Esophagus squamous epithelium (tissue), 5 donors: Measurements from ENCODE around the gene MOB3A. TPM values are rescaled to one million over a fixed set of nuclear protein-coding genes. Genes with fewer than 3 reads are reported as not detected.
A peak's percentile ranks its signal among the peaks of the same experiment; 100 is the strongest.

Source experiments
- DNase-seq: peaks from one replicate; lab custom pipeline; 2025; lab: John Stamatoyannopoulos, UW
- H3K27ac ChIP-seq, 4 donors: fragments of 200-600 bp; sonication (generic); one replicate each; pipeline ENCODE4 v1.5.1; 2016 to 2019; ENCODE audit warnings: mild to moderate bottlenecking in 1 of 4
- H3K27me3 ChIP-seq, 4 donors: fragments of 200-600 bp; sonication (generic); 1 replicate in 3 of 4; 2 replicates in 1 of 4; pipeline versions ENCODE4 v1.5.1 to v1.6.0; 2017 to 2021; ENCODE audit warnings: antibody characterized with exemption in 1 of 4
- H3K36me3 ChIP-seq, 3 donors: fragments of 200-600 bp; sonication (generic); one replicate each; pipeline ENCODE4 v1.5.1; 2016 to 2019
- H3K4me1 ChIP-seq, 3 donors: fragments of 200-600 bp; sonication (generic); one replicate each; pipeline ENCODE4 v1.5.1; 2017 to 2019
- H3K4me3 ChIP-seq, 4 donors: fragments of 200-600 bp; sonication (generic); 1 replicate in 3 of 4; 2 replicates in 1 of 4; pipeline ENCODE4 v1.5.1; 2016 to 2019; ENCODE audit warnings: mild to moderate bottlenecking in 2 of 4, moderate library complexity in 1 of 4
- H3K9me3 ChIP-seq, 3 donors: fragments of 200-600 bp; sonication (generic); one replicate each; pipeline ENCODE4 v1.5.1; 2016 to 2019
- POLR2A ChIP-seq, 4 donors: fragments of 450-650 bp; IDR thresholded peaks; one replicate each; pipeline ENCODE4 v1.6.1; 2017; ENCODE audit warnings: antibody characterized with exemption in 4 of 4, mild to moderate bottlenecking in 4 of 4, moderate library complexity in 3 of 4
- WGBS, 2 donors: methylation state at CpG; one replicate each; pipeline ENCODE4 v1.1.5; 2018; 5-methylcytosine and 5-hydroxymethylcytosine counted together
- intact Hi-C: fragments of 100-400 bp; cut with DNase I; formaldehyde crosslinking; loops from one replicate; pipeline ENCODE4 v1.15.0; 2022
- total RNA-seq, 4 donors: library from RNA; depleted of rRNA; stranded (reverse); fragments of >200 nt; gene quantifications; one replicate each; pipeline ENCODE4 v1.1.0, GENCODE V29; 2016
- TF ChIP-seq, protein P1 (sequence below), 6 experiments: fragments of 450-650 bp in 4 of 6; fragments of 200-600 bp in 2 of 6; sonication (generic) in 2 of 6; IDR thresholded peaks; one replicate each; pipeline ENCODE4 v1.5.1; 2016 to 2019; ENCODE audit warnings: antibody characterized with exemption in 6 of 6, mild to moderate bottlenecking in 4 of 6, moderate library complexity in 4 of 6
- donor health status: DM: yes; HTN: yes; CAD: no.

MOB3A gene
- total RNA-seq, 4 donors from 2014 or later: 22.9 to 26.9 (median 23.6) TPM

GRCh38 chr19:2046046-2046907 lies 49.8 kb downstream of the MOB3A start:
- DNase-seq: no peak
- peaks cover 25 to 78% (median 40%) of the 10 kb centered on the region in 3 donors for H3K36me3 ChIP-seq

DNA sequence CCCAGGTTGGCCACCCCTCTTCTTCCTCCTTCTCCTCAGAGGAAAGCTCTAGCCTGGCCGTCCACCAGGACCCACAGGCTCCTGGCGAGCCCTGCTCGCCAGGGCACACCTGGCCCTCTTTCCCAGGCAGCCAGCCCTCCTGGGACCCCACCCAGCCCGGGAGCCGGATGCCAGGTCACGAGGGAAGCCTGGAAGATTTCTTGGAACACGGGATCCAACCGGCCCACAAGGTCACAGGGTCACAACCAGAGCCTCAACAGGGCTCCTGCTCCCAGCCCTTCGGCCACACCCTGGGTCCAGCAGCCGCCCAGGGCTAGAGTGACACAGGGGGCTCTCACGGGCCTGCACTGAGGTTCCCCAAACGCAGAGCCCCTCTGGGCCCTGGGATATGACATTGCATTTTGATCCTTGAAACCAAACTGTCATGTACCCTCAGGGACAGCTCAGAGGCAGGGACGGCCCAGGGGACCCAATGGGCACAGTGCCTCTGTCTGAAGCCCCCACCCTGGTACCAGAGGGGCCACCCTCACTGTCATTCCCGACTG lies 50.6 kb downstream of the MOB3A start:
- Histone ChIP-seq H3K4me3 (peak overlapping the region in 3 of 4 donors; percentile 16 to 99 (median 97)), H3K9me3 (no peaks in the 10 kb centered on the region), H3K27ac (peak overlapping the region; percentile 81 to 99 (median 98)), H3K4me1 (peaks cover 85 to 95% (median 86%) of the 10 kb centered on the region in 3 donors), H3K36me3 (peaks cover 31 to 85% (median 47%) of the 10 kb centered on the region in 3 donors), H3K27me3 (no peaks in the 10 kb centered on the region)
- 40% methylated on average over 2 of the region's 14 CpGs; no CpG with 5 or more reads in 1 of the 2 donors for WGBS, 2 donors
- TF ChIP-seq, protein P1, sequence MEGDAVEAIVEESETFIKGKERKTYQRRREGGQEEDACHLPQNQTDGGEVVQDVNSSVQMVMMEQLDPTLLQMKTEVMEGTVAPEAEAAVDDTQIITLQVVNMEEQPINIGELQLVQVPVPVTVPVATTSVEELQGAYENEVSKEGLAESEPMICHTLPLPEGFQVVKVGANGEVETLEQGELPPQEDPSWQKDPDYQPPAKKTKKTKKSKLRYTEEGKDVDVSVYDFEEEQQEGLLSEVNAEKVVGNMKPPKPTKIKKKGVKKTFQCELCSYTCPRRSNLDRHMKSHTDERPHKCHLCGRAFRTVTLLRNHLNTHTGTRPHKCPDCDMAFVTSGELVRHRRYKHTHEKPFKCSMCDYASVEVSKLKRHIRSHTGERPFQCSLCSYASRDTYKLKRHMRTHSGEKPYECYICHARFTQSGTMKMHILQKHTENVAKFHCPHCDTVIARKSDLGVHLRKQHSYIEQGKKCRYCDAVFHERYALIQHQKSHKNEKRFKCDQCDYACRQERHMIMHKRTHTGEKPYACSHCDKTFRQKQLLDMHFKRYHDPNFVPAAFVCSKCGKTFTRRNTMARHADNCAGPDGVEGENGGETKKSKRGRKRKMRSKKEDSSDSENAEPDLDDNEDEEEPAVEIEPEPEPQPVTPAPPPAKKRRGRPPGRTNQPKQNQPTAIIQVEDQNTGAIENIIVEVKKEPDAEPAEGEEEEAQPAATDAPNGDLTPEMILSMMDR (IDR thresholded peaks at IDR 0.05): no peak
- peak in 1 of 4 donors; percentile 20 for TF ChIP-seq POLR2A (IDR thresholded peaks at IDR 0.05)
- intact Hi-C loops: no loop called here
- DNase-seq: no peak

More at GRCh38 chr19:2046046-2046907, 49.8 kb downstream of the MOB3A start:
- peaks cover 79 to 89% (median 79%) of the 10 kb centered on the region in 3 donors for H3K4me1 ChIP-seq
- intact Hi-C loops: no loop called here
- peak overlapping the region in 3 of 4 donors; percentile 16 to 99 (median 97) for H3K4me3 ChIP-seq
- no peaks in the 10 kb centered on the region for H3K9me3 ChIP-seq
- no peaks in the 10 kb centered on the region for H3K27me3 ChIP-seq
- H3K27ac ChIP-seq: peak overlapping the region; percentile 97 to 99 (median 99)
- 70 to 89% methylated on average over 6 to 15 of the region's 50 CpGs for WGBS, 2 donors
- TF ChIP-seq POLR2A (IDR thresholded peaks at IDR 0.05): no peak
- TF ChIP-seq, protein P1 (IDR thresholded peaks at IDR 0.05): no peak

GRCh38 chr19:2044709-2045500 lies 51.2 kb downstream of the MOB3A start:
- H3K4me3 ChIP-seq: peak overlapping the region in 1 of 4 donors; percentile 27
- no peaks in the 10 kb centered on the region for H3K9me3 ChIP-seq
- DNase-seq: no peak
- peaks cover 37 to 92% (median 53%) of the 10 kb centered on the region in 3 donors for H3K36me3 ChIP-seq
- 64 to 78% methylated on average over 3 of the region's 18 CpGs for WGBS, 2 donors
- peak overlapping the region; percentile 81 to 99 (median 98) for H3K27ac ChIP-seq
- H3K4me1 ChIP-seq: peaks cover 90 to 100% (median 90%) of the 10 kb centered on the region in 3 donors
- intact Hi-C loops: no loop called here
- TF ChIP-seq, protein P1 (IDR thresholded peaks at IDR 0.05): no peak
- H3K27me3 ChIP-seq: no peaks in the 10 kb centered on the region

GRCh38 chr19:2043961-2044708 lies 52.0 kb downstream of the MOB3A start:
- Histone ChIP-seq H3K4me3 (no peak overlapping the region), H3K27ac (peak overlapping the region; percentile 81 to 99 (median 98)), H3K9me3 (no peaks in the 10 kb centered on the region), H3K27me3 (no peaks in the 10 kb centered on the region), H3K36me3 (peaks cover 44 to 96% (median 61%) of the 10 kb centered on the region in 3 donors), H3K4me1 (peaks cover 84 to 100% (median 85%) of the 10 kb centered on the region in 3 donors)
- WGBS, 2 donors: 72 to 90% methylated on average over 3 of the region's 11 CpGs
- no peak for DNase-seq
- intact Hi-C loops: no loop called here
- TF ChIP-seq POLR2A (IDR thresholded peaks at IDR 0.05): no peak
- TF ChIP-seq, protein P1 (IDR thresholded peaks at IDR 0.05): no peak
